SU-DHL-6 (cell line): ENCODE data around the gene HMX2.

Experiments used
- H2AFZ ChIP-seq: fragments of 200-600 bp; sonication (generic); 2 replicates; pipeline ENCODE4 v1.6.1; 2014; ENCODE audit warnings: low read depth, mild to moderate bottlenecking, moderate library complexity, mixed read lengths, antibody characterized with exemption, low read length; ENCODE audit not compliant: severe bottlenecking
- H3F3A ChIP-seq: fragments of 200-600 bp; shearing (Covaris generic); 2 replicates; pipeline ENCODE4 v1.6.0; 2016; ENCODE audit warnings: antibody characterized with exemption, mild to moderate bottlenecking; ENCODE audit not compliant: insufficient read depth
- H3K27ac ChIP-seq: fragments of 200-600 bp; sonication (generic); 2 replicates; pipeline ENCODE4 v1.5.1; 2016; ENCODE audit warnings: low read depth, mild to moderate bottlenecking, low read length, moderate library complexity, mixed read lengths
- H3K27me3 ChIP-seq: fragments of 200-600 bp; sonication (generic), shearing (Covaris generic); 2 replicates; pipeline ENCODE4 v1.6.0; 2014; ENCODE audit warnings: mild to moderate bottlenecking, low read length
- H3K36me3 ChIP-seq: fragments of 200-600 bp; sonication (generic); 2 replicates; pipeline ENCODE4 v1.6.1; 2014; ENCODE audit warnings: mild to moderate bottlenecking, low read length, mixed read lengths
- H3K4me2 ChIP-seq: fragments of 300-600, 200-600 bp; shearing (Covaris generic), sonication (generic); 2 replicates; pipeline ENCODE4 v1.6.0; 2014; ENCODE audit warnings: low read length, low read depth, mild to moderate bottlenecking; ENCODE audit not compliant: poor library complexity, severe bottlenecking
- H3K4me3 ChIP-seq: fragments of 200-600 bp; sonication (generic); 2 replicates; pipeline ENCODE4 v1.5.1; 2014; ENCODE audit warnings: antibody characterized with exemption, low read length, mild to moderate bottlenecking, mixed read lengths; ENCODE audit not compliant: insufficient read depth, poor library complexity, severe bottlenecking
- H3K79me2 ChIP-seq: fragments of 200-600 bp; sonication (generic); 2 replicates; pipeline ENCODE4 v1.6.1; 2014; ENCODE audit warnings: mild to moderate bottlenecking, low read length, moderate library complexity; ENCODE audit not compliant: insufficient read depth
- H3K9ac ChIP-seq: fragments of 200-600 bp; sonication (generic); 2 replicates; pipeline ENCODE4 v1.7.0; 2014; ENCODE audit warnings: mild to moderate bottlenecking, low read length
- H3K9me2 ChIP-seq: fragments of 200-600 bp; sonication (generic); replicated peaks from 2 replicates; pipeline ENCODE4 v1.6.1; 2014; ENCODE audit warnings: low read length; ENCODE audit not compliant: insufficient read depth
- H3K9me3 ChIP-seq: fragments of 200-600 bp; sonication (generic); 2 replicates; pipeline ENCODE4 v1.6.1; 2014; ENCODE audit warnings: low read length, mixed read lengths; ENCODE audit not compliant: insufficient read depth
- H4K20me1 ChIP-seq: fragments of 200-600 bp; sonication (generic); 2 replicates; pipeline ENCODE4 v1.6.1; 2014; ENCODE audit warnings: low read depth, mild to moderate bottlenecking, antibody characterized with exemption, low read length, moderate library complexity, mixed read lengths
- CTCF ChIP-seq: fragments of 200-600 bp; sonication (generic); IDR thresholded peaks from one replicate; pipeline ENCODE4 v1.5.1; 2017; ENCODE audit warnings: antibody characterized with exemption, mild to moderate bottlenecking, low read length, moderate library complexity; ENCODE audit not compliant: insufficient read depth, poor library complexity, severe bottlenecking
- EZH2phosphoT487 ChIP-seq: fragments of 200-600 bp; sonication (generic), shearing (Covaris generic); conservative IDR thresholded peaks from 2 replicates; pipeline ENCODE4 v1.6.1; 2018; ENCODE audit warnings: mild to moderate bottlenecking, antibody characterized with exemption, low read length, moderate library complexity, mixed read lengths

HMX2 gene

GRCh38 chr10:123141791-123142700, 5.9 kb upstream of the HMX2 start:
- Histone ChIP-seq H3K79me2 (no peaks in the 10 kb centered on the region), H3K4me3 (no peak overlapping the region), H3K27ac (no peak overlapping the region), H3K9ac (no peak overlapping the region), H3K9me2 (no peaks in the 10 kb centered on the region), H4K20me1 (no peaks in the 10 kb centered on the region), H3K9me3 (no peaks in the 10 kb centered on the region), H3K36me3 (no peaks in the 10 kb centered on the region), H2AFZ (no peak overlapping the region), H3F3A (no peaks in the 10 kb centered on the region), H3K4me2 (no peak overlapping the region), H3K27me3 (no peaks in the 10 kb centered on the region)
- TF ChIP-seq EZH2phosphoT487 (no peak), CTCF (no peak)

GRCh38 chr10:123142701-123143161, 5.2 kb upstream of the HMX2 start:
- Histone ChIP-seq H3K4me2 (no peak overlapping the region), H3K4me3 (no peak overlapping the region), H3F3A (no peaks in the 10 kb centered on the region), H3K27me3 (no peaks in the 10 kb centered on the region), H3K36me3 (no peaks in the 10 kb centered on the region), H3K27ac (no peak overlapping the region), H3K9me2 (no peaks in the 10 kb centered on the region), H2AFZ (no peak overlapping the region), H3K79me2 (no peaks in the 10 kb centered on the region), H3K9me3 (no peaks in the 10 kb centered on the region), H3K9ac (no peak overlapping the region), H4K20me1 (no peaks in the 10 kb centered on the region)
- TF ChIP-seq EZH2phosphoT487: no peak
- no peak for TF ChIP-seq CTCF

- H3K9me3 ChIP-seq: no peaks in the 10 kb centered on the region
- H2AFZ ChIP-seq: no peak overlapping the region
- no peaks in the 10 kb centered on the region for H3K79me2 ChIP-seq
- H3K27ac ChIP-seq: no peak overlapping the region
- H3K4me2 ChIP-seq: no peak overlapping the region
- H3K9ac ChIP-seq: no peak overlapping the region
- no peak overlapping the region for H3K4me3 ChIP-seq
- TF ChIP-seq EZH2phosphoT487: no peak
- no peak for TF ChIP-seq CTCF
- H3F3A ChIP-seq: no peaks in the 10 kb centered on the region
- no peaks in the 10 kb centered on the region for H3K36me3 ChIP-seq
- H4K20me1 ChIP-seq: no peaks in the 10 kb centered on the region
- H3K9me2 ChIP-seq: no peaks in the 10 kb centered on the region
- H3K27me3 ChIP-seq: no peaks in the 10 kb centered on the region
Observed at GRCh38 chr10:123143162-123143824, 4.6 kb upstream of the HMX2 start.
